ENCODE results near the gene RAB4B.
A peak's percentile ranks its signal among the peaks of the same experiment; 100 is the strongest.
"Not testable (repeated sequence)": the region's sequence is repeated elsewhere in the genome, so short reads cannot be mapped to it uniquely, and the experiment has no call there.

RAB4B gene

DNA sequence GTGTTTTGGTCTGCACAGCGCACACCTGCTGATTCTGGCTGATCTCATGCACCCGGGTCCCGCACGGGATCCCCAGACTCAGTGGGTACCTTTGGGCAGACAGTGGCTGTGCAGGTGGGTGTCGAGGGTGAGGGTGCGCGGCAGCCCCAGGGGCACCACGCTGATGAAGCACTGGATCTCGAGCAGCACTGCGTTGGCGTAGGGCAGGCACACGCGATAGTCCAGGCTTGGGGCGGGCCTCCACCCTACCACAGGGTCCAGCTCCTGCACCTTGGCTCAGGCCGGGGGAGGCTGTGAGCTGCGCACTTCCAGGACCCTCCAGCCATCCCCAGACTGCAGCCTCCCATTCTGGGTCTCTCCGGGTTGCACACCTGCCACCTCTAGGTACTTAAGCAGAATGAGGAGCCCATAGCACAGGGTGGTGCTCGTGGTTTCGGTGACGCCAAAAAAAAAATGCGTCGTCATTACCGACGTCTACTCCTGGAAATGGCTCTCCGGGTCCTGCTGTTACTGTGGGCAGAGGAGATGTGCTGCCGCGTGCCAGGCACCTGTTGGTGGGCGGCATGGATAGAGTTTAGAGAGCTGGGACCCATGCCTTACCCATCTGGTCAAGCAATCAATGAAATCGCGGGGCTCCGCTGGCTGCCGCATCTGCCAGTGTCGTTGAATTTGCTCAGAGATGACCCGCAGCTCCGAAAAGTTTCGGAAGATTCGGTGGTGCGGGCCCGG lies 31.5 kb downstream of the RAB4B start:
- peaks cover 12% of the 10 kb centered on the region for H3K79me2 ChIP-seq (ENCODE audit: control insufficient read depth, insufficient read depth, low read length)
- no peak overlapping the region for H2AK5ac ChIP-seq (ENCODE audit: low read length)
- no peak for DNase-seq
- H3K9ac ChIP-seq (ENCODE audit: low read length), result no peak overlapping the region
- no peak overlapping the region for H2BK15ac ChIP-seq (replicated peaks; ENCODE audit: low read depth)
- no peak overlapping the region for H3K56ac ChIP-seq (ENCODE audit: low read length)
- H3K36me3 ChIP-seq (ENCODE audit: control insufficient read depth, insufficient read depth, low read length), result peaks cover 8% of the 10 kb centered on the region
- no CpG with 5 or more reads among the region's 39 CpGs for WGBS (ENCODE audit: extremely low coverage, insufficient coverage, low lambda C conversion rate)
- no peak overlapping the region for H2BK120ac ChIP-seq (ENCODE audit: low read depth, low read length)
- peaks cover 5% of the 10 kb centered on the region for H3K4me1 ChIP-seq (ENCODE audit: control insufficient read depth, low read depth, low read length)
- H3K27ac ChIP-seq (ENCODE audit: low read depth, low read length), result no peak overlapping the region
- H3K27me3 ChIP-seq (ENCODE audit: insufficient read depth, low read length, poor library complexity), result no peaks in the 10 kb centered on the region
- H4K8ac ChIP-seq (ENCODE audit: low read depth, low read length), result no peak overlapping the region
- H2BK5ac ChIP-seq (ENCODE audit: low read length), result no peak overlapping the region
- no peak overlapping the region for H3K23ac ChIP-seq (ENCODE audit: low read length)
- no peak overlapping the region for H3K18ac ChIP-seq (ENCODE audit: low read length)
- H3K4ac ChIP-seq (ENCODE audit: low read depth, low read length), result no peak overlapping the region
- peaks cover 17% of the 10 kb centered on the region for H3K79me1 ChIP-seq (ENCODE audit: low read length)
- H3K4me2 ChIP-seq (ENCODE audit: low read length), result no peak overlapping the region
- H4K5ac ChIP-seq (ENCODE audit: low read length), result no peak overlapping the region
- H3K4me3 ChIP-seq (ENCODE audit: low read length), result no peak overlapping the region

DNA sequence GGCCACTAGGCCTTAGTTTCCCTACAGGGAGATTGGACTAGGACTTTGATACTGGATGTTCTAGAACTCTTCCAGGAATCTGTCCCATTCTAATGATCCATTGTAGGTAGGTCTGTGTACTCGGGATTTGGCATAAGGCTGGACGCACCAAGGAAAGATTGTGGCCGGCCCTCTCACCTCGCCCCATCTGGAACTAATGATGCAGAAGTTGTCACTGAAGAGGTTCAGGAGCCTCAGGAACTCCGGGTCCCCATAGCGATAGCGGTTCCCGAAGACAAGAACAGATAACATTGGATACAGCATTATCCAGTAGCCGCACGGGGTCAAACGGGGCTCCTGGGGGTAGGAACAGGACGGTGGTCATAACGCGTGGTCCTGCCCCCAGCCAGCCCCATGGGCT lies 32.1 kb downstream of the RAB4B start:
- H3K27me3 ChIP-seq (ENCODE audit: insufficient read depth, low read length, poor library complexity), result no peaks in the 10 kb centered on the region
- no peak for DNase-seq
- no peak overlapping the region for H2BK120ac ChIP-seq (ENCODE audit: low read depth, low read length)
- peaks cover 14% of the 10 kb centered on the region for H3K79me1 ChIP-seq (ENCODE audit: low read length)
- no peak overlapping the region for H2BK15ac ChIP-seq (replicated peaks; ENCODE audit: low read depth)
- no peak overlapping the region for H3K9ac ChIP-seq (ENCODE audit: low read length)
- no peak overlapping the region for H2BK5ac ChIP-seq (ENCODE audit: low read length)
- H4K8ac ChIP-seq (ENCODE audit: low read depth, low read length), result no peak overlapping the region
- peak overlapping the region; percentile 11 for H3K56ac ChIP-seq (ENCODE audit: low read length)
- H3K4me3 ChIP-seq (ENCODE audit: low read length), result no peak overlapping the region
- H3K36me3 ChIP-seq (ENCODE audit: control insufficient read depth, insufficient read depth, low read length), result peaks cover 8% of the 10 kb centered on the region
- no peak overlapping the region for H3K23ac ChIP-seq (ENCODE audit: low read length)
- no peak overlapping the region for H4K5ac ChIP-seq (ENCODE audit: low read length)
- H3K4ac ChIP-seq (ENCODE audit: low read depth, low read length), result no peak overlapping the region
- H3K4me2 ChIP-seq (ENCODE audit: low read length), result no peak overlapping the region
- no CpG with 5 or more reads among the region's 14 CpGs for WGBS (ENCODE audit: extremely low coverage, insufficient coverage, low lambda C conversion rate)
- H3K27ac ChIP-seq (ENCODE audit: low read depth, low read length), result no peak overlapping the region
- H3K18ac ChIP-seq (ENCODE audit: low read length), result no peak overlapping the region
- no peak overlapping the region for H2AK5ac ChIP-seq (ENCODE audit: low read length)
- peaks cover 5% of the 10 kb centered on the region for H3K4me1 ChIP-seq (ENCODE audit: control insufficient read depth, low read depth, low read length)
- H3K79me2 ChIP-seq (ENCODE audit: control insufficient read depth, insufficient read depth, low read length), result peaks cover 8% of the 10 kb centered on the region

DNA sequence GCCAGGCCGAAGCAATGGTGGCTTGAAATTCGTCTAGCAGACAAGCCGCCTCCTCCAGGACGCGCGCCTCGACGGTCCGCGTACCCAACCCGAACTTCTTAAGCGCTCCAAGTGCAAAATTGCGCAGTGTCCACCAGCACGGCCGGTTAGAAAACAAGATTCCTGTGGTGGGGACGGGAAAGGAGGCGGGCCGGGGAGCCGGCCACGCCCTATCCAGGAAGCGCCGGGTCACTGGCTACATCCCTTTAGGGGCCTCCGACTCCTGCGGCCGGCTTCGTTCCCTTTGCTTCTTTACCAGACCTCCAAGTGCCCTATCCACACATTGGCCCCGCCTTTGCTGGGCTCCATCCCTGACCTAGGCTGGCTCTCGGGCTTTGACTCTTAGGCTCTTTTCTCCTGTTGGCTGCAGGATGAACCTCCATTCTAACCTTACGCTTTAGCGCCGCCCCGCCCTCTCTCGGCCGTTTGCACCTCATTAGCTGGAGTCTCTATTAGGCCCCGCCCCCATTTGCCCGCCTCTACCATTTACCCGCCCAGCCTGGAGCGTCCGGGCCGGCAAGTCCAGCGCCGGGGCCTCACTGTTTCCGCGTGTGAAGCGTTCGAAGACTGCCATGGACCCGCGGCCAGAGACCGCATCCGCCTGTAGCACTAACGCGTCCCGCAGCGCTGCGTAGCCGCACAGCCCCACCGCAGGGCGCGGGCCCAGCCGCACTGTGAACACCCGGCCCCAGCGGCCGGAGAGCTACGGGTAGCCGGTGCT lies 32.8 kb downstream of the RAB4B start:
- not testable (repeated sequence) for H3K27ac ChIP-seq (ENCODE audit: low read depth, low read length)
- WGBS (ENCODE audit: extremely low coverage, insufficient coverage, low lambda C conversion rate), result no CpG with 5 or more reads among the region's 65 CpGs
- H3K56ac ChIP-seq (ENCODE audit: low read length), result peak overlapping the region; percentile 86

DNA sequence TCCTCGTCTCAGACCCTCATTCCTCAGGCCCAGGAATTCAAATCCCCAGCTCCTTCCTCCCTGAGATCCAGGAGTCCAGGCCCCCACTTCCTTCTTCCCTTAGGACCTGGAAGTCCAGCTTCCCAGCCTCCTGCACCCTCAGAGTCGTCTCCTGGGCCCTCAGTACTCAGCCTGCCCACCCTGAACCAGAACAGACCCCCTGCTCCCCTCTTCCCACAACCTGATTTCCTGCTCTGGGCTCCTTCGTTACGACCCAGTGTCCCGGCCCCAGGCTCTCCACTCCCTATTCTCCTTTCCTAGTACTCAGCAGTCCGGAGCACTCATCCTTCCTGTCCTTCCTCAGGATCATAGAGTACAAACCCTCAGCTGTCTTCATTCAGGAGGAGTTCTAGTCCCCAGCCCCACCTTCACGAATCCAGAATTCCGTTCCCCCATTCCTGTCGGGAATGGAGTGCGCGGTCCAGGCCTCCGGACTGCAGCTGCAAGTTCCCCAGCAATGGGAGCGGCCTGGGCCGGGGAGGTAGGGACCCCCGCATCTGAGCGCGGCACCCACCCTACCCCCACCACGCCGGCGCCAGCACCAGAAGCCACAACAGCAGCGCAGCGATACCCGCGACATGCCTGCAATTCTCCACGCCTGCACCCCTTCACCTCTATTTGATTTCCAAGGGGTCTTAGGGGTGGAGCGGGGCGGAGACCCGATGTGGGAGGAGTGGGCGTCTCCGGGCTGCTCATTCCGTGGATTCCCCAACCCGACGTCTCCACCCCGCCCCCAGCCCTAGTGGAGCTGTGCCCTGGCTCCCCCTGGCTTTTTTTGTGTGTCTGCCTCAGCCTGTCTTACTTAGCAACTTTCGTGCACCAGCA lies 33.7 kb downstream of the RAB4B start:
- H4K5ac ChIP-seq (ENCODE audit: low read length), result no peak overlapping the region
- no peak overlapping the region for H2AK5ac ChIP-seq (ENCODE audit: low read length)
- H3K18ac ChIP-seq (ENCODE audit: low read length), result peak overlapping the region; percentile 25
- H3K4ac ChIP-seq (ENCODE audit: low read depth, low read length), result no peak overlapping the region
- H2BK15ac ChIP-seq (replicated peaks; ENCODE audit: low read depth), result no peak overlapping the region
- no peaks in the 10 kb centered on the region for H3K4me1 ChIP-seq (ENCODE audit: control insufficient read depth, low read depth, low read length)
- peak overlapping the region; percentile 86 for H3K56ac ChIP-seq (ENCODE audit: low read length)
- peak overlapping the region; percentile 77 for H3K4me2 ChIP-seq (ENCODE audit: low read length)
- H4K8ac ChIP-seq (ENCODE audit: low read depth, low read length), result no peak overlapping the region
- no peak for DNase-seq
- H3K79me2 ChIP-seq (ENCODE audit: control insufficient read depth, insufficient read depth, low read length), result peaks cover 3% of the 10 kb centered on the region
- H3K27me3 ChIP-seq (ENCODE audit: insufficient read depth, low read length, poor library complexity), result no peaks in the 10 kb centered on the region
- no peak overlapping the region for H3K4me3 ChIP-seq (ENCODE audit: low read length)
- peak overlapping the region; percentile 74 for H3K9ac ChIP-seq (ENCODE audit: low read length)
- H2BK120ac ChIP-seq (ENCODE audit: low read depth, low read length), result no peak overlapping the region
- peaks cover 8% of the 10 kb centered on the region for H3K36me3 ChIP-seq (ENCODE audit: control insufficient read depth, insufficient read depth, low read length)
- no peak overlapping the region for H3K23ac ChIP-seq (ENCODE audit: low read length)
- H3K27ac ChIP-seq (ENCODE audit: low read depth, low read length), result no peak overlapping the region
- H3K79me1 ChIP-seq (ENCODE audit: low read length), result peaks cover 12% of the 10 kb centered on the region
- H2BK5ac ChIP-seq (ENCODE audit: low read length), result no peak overlapping the region
- no CpG with 5 or more reads among the region's 35 CpGs for WGBS (ENCODE audit: extremely low coverage, insufficient coverage, low lambda C conversion rate)

More for the DNA sequence above, 32.8 kb downstream of the RAB4B start:
- H3K4me3 ChIP-seq (ENCODE audit: low read length); H3K27me3 ChIP-seq (ENCODE audit: insufficient read depth, low read length, poor library complexity); H3K23ac ChIP-seq (ENCODE audit: low read length); H3K79me2 ChIP-seq (ENCODE audit: control insufficient read depth, insufficient read depth, low read length); H4K8ac ChIP-seq (ENCODE audit: low read depth, low read length); H3K4me1 ChIP-seq (ENCODE audit: control insufficient read depth, low read depth, low read length); H2AK5ac ChIP-seq (ENCODE audit: low read length); H4K5ac ChIP-seq (ENCODE audit: low read length); H3K18ac ChIP-seq (ENCODE audit: low read length); H2BK120ac ChIP-seq (ENCODE audit: low read depth, low read length); H3K36me3 ChIP-seq (ENCODE audit: control insufficient read depth, insufficient read depth, low read length); H2BK5ac ChIP-seq (ENCODE audit: low read length); H3K4ac ChIP-seq (ENCODE audit: low read depth, low read length); H2BK15ac ChIP-seq (replicated peaks; ENCODE audit: low read depth): not testable (repeated sequence)
- DNase-seq, result peak; percentile 93
- H3K79me1 ChIP-seq (ENCODE audit: low read length), result peaks cover 12% of the 10 kb centered on the region
- peak overlapping the region; percentile 52 for H3K4me2 ChIP-seq (ENCODE audit: low read length)
- peak overlapping the region; percentile 74 for H3K9ac ChIP-seq (ENCODE audit: low read length)

DNA sequence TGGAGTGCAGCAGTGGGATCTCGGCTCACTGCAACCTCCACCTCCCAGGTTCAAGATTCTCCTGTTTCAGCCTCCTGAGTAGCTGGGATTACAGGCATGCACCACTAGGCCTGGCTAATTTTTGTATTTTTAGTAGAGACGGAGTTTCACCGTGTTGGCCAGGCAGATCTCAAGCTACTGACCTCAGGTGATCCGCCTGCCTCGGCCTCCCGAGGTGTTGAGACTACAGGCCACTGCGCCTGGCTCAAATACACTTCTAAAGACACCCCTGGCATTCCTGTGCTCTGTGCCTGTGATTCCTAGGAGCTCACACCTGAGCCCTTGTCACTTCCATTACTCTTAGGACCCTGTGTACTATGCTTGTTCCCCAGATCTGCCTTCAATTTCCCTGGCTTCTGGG lies 34.5 kb downstream of the RAB4B start:
- H3K56ac ChIP-seq (ENCODE audit: low read length); DNase-seq: not testable (repeated sequence)

More for the DNA sequence above, 34.5 kb downstream of the RAB4B start:
- H3K27me3 ChIP-seq (ENCODE audit: insufficient read depth, low read length, poor library complexity); H4K5ac ChIP-seq (ENCODE audit: low read length); H3K79me2 ChIP-seq (ENCODE audit: control insufficient read depth, insufficient read depth, low read length); H3K4ac ChIP-seq (ENCODE audit: low read depth, low read length); H3K4me1 ChIP-seq (ENCODE audit: control insufficient read depth, low read depth, low read length); H3K23ac ChIP-seq (ENCODE audit: low read length); H2AK5ac ChIP-seq (ENCODE audit: low read length); H4K8ac ChIP-seq (ENCODE audit: low read depth, low read length); H3K4me2 ChIP-seq (ENCODE audit: low read length); H2BK15ac ChIP-seq (replicated peaks; ENCODE audit: low read depth); H2BK5ac ChIP-seq (ENCODE audit: low read length); H2BK120ac ChIP-seq (ENCODE audit: low read depth, low read length); H3K9ac ChIP-seq (ENCODE audit: low read length); H3K18ac ChIP-seq (ENCODE audit: low read length); H3K79me1 ChIP-seq (ENCODE audit: low read length); H3K36me3 ChIP-seq (ENCODE audit: control insufficient read depth, insufficient read depth, low read length); H3K27ac ChIP-seq (ENCODE audit: low read depth, low read length); H3K4me3 ChIP-seq (ENCODE audit: low read length): not testable (repeated sequence)
- WGBS (ENCODE audit: extremely low coverage, insufficient coverage, low lambda C conversion rate), result no CpG with 5 or more reads among the region's 7 CpGs
